ENCODE measurements around the gene COG3. TPM values are rescaled to one million over a fixed set of nuclear protein-coding genes. Genes with fewer than 3 reads are reported as not detected.
"Not testable (repeated sequence)": the region's sequence is repeated elsewhere in the genome, so short reads cannot be mapped to it uniquely, and the experiment has no call there.

The COG3 gene, protein sequence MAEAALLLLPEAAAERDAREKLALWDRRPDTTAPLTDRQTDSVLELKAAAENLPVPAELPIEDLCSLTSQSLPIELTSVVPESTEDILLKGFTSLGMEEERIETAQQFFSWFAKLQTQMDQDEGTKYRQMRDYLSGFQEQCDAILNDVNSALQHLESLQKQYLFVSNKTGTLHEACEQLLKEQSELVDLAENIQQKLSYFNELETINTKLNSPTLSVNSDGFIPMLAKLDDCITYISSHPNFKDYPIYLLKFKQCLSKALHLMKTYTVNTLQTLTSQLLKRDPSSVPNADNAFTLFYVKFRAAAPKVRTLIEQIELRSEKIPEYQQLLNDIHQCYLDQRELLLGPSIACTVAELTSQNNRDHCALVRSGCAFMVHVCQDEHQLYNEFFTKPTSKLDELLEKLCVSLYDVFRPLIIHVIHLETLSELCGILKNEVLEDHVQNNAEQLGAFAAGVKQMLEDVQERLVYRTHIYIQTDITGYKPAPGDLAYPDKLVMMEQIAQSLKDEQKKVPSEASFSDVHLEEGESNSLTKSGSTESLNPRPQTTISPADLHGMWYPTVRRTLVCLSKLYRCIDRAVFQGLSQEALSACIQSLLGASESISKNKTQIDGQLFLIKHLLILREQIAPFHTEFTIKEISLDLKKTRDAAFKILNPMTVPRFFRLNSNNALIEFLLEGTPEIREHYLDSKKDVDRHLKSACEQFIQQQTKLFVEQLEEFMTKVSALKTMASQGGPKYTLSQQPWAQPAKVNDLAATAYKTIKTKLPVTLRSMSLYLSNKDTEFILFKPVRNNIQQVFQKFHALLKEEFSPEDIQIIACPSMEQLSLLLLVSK
- 54.9 TPM for total RNA-seq

DNA sequence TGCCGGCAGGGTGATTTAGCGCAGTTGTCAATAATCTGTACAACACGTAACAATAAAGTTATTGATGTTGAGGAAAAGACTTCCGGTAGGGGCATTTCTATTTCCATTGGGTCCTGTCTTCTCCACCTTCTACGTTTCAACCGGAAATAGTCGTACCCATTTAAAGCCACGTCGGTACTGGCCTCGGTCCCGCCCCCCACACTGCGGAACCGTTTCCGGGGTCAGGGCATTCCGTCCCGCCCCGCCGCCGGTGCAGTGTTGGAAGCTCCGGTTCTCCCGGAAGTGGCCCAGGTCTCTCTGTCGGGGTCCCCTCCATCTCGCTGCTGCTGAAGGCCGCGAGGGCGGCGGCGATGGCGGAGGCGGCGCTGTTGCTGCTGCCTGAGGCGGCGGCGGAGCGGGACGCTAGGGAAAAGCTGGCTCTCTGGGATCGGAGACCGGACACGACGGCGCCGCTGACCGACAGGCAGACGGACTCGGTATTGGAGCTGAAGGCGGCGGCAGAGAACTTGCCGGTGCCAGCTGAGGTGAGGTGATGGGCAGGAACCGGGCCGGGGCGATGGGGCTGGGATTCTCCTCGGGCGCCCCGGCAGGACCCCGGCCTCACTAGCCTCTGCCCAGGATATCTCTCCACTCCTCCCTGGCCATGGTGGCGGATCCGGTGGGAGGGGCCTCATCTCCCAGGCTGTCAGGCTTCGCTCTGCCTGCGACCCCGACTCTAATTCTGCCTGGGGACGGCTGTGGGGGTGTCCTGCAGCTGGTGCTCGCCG is at the start of gene COG3:
Gene COG3, plus strand, starts transcription at position 253 of the 767 bp plus-strand sequence. Its CDS starts 98 bp downstream, at position 351.
- peak; percentile 96 for DNase-seq (ENCODE audit: low spot score)

DNA sequence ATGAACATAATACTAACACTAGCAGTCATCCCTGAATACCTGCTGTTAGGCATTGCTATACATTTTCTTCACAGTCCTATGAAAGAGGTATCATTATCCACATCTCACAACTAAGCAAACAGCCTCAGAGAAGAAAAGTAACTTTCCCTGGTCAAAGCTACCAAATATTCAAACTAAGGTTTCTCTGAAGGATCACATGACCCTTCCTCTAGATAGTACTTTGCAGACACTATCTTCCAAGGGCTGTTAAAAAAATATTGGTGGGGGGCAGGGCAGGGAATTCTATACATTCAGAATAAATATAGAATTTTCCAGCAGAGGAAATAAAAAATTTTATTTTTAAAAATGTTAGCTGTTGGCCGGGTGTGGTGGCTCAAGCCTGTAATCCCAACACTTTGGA is 49.6 kb upstream of the COG3 start:
- no peak for DNase-seq (ENCODE audit: low spot score)

DNA sequence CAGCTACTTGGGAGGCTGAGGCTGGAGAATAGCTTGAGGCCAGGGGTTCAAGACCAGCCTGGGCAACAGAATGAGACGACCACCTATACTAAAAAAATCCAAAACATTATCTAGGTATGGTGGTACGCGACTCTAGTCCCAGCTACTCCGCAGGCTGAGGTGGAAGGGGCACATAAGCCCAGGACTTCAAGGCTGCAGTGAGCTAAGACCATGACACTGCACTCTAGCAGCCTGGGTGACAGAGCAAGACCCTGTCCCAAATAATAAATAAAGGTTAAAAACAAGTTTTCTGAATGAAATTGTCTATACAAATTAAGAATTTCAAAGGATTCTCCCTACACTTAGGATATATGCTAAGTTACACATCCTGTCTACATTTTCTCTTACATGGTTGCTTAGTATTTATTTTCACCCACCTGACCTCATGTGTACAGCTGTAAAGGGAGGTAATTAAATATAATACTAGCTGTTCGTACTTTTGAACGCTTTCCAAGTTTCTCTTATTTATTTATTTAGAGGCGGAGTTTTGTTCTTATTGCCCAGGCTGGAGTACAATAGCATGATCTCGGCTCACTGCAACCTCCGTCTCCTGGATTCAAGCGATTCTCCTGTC is 48.1 kb upstream of the COG3 start:
- peak; percentile 42 for DNase-seq (ENCODE audit: low spot score)

DNA sequence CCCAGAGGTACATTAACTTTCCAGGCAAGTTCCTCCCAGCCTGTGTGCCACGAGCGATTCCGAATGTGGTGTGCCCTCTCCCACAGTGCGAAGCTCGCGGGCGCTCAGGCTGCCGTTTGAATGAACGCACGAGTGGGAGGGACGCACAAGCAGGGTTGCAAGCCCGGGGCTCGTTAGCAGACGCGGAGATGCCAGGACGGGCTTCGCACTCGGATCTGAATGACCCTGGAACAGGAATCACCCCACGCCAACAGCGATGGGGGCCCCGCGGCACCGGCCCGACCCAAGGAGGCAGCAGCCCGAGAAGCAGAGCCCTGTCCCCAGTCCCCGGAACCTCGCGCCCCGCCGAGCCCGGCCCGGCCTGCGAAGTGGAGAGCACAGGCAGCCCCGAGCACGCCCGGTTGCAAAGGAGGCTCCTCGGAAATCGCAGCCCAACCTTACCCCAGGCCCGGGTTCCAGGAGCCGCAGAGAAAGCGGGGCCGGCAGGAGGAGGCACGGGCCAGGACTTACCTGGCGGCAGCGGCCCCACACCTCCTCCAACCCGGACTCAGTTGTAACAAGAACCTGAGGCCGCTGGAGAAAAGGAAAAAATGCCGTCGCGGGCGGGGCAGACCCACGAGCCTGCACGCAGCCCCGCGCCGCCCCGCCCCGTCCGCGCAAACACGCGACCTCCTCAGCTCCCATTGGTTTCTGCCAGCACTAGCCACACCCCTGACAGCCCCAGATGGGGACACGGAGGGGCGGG is 46.8 kb upstream of the COG3 start, which contains the start of gene SLC25A30:
Gene SLC25A30, minus strand, starts transcription at position 584 of the 745 bp plus-strand sequence. CDS start 6,948 bp downstream, outside the sequence.
- peak; percentile 94 for DNase-seq (ENCODE audit: low spot score)

DNA sequence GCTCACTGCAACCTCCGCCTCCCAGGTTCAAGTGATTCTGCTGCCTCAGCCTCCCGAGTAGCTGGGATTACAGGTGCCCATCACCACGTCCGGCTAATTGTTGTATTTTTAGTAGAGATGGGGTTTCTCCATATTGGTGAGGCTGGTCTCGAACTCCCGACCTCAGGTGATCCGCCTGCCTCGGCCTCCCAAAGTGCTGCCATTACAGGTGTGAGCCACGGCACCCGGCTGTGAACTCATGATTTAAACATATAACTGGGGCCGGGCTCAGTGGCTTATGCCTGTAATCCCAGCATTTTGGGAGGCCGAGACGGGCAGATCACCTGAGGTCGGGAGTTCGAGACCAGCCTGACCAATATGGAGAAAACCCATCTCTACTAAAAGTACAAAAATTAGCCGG is 45.4 kb upstream of the COG3 start:
- not testable (repeated sequence) for DNase-seq (ENCODE audit: low spot score)

DNA sequence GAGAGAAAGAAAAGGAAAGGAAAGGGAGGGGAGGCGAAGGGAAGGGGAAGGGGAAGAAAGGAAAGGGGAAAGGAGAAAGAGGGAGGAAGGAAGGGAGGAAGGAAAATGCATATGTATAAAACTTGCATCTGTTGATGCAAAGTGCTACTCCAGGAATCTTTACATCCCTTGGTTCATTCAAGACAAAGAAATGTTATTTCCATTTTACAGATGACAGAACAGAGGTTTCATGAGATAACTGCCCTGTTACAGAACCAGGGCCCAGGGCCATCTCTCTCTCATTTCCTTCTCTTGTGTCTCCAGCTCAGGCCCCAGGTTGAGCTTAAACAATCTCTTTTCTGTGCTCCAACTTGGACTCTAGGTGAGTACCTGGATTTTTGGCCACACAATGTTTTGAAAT is 44.8 kb upstream of the COG3 start:
- DNase-seq (ENCODE audit: low spot score) = no peak

DNA sequence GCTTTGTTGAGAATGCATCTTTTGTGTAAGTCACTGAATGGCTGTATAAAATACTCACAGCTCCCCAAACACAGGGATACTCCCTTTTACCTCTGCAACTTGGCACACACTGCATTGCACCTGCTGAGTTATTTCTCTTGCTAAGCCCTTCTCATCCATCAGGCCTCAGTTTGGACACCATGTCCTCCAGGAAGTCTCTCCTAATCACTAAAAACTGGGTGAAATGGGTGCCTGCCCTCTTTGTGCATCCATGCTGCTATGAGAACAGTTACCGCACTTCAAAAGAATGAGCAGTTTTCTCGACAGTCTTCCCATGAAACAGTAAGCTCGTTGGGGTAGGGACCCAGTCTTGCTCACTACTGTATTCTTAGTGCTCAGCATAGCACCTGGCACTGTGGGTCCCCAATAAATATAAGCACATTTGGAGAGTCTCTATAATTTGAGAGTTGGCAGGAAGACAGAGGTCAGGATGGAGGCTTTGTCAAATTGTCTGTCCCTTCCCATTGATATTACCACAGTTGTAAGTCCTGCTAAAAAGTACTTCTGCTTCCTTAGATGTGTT is 41.9 kb upstream of the COG3 start:
- DNase-seq (ENCODE audit: low spot score) = no peak

DNA sequence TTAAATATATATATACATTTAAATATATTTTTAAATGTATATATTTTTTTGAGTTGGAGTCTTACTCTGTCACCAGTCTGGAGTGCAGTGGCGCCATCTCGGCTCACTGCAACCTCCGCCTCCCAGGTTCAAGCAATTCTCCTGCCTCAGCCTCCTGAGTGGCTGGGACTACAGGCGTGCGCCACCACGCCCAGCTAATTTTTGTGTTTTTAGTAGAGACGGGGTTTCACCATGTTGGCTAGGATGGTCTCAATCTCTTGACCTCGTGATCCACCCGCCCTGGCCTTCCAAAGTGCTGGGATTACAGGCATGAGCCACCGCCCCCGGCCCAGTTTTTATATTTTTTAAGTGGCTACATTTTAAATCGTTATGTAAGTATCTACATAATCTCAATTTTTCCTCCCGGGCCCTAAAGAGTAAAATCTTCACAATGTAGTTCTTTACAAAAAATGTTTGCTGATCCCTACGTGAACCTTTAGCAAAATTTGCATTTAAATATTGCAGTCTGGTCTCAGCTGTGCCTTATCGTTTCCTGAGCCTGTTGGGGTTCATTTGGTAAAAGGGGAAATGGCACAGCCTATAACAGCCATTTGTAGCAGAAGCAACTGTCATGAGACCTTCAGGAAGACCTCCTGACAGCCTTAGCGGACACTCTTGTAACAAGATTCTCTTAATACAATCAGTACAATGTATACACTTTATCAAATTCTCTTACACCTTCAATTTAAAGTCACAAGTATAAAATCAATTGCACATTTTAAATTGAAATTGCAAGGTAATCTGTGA is 38.5 kb upstream of the COG3 start:
- not testable (repeated sequence) for DNase-seq (ENCODE audit: low spot score)

DNA sequence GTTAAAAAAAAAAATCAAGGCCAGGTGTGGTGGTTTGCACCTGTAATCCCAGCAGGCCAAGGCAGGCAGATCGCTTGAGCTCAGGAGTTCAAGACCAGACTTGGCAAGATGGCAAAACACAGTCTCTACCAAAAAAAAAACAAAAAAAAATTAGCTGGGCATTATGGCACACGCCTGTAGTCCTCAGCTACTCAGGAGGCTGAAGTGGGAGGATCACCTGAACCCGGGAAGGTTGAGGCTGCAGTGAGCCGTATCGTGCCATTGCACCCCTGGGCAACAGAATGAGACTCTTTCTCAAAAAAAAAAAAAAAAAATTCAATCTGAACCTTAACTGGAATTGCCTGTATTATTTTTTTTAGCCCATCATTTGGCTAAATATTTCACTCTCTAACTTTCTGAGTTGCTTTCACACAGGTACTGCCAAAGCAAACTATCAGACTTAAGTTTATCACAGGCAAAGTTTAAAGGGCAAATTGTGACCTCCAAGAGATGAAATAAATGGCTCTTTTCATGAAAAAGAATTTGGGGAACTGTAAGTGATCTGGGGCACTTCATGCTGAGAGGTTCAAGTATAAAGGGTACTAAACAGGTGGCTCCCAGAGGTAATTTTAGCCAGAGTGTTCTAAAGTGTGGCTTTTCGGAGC is 31.9 kb upstream of the COG3 start:
- DNase-seq (ENCODE audit: low spot score) = no peak

DNA sequence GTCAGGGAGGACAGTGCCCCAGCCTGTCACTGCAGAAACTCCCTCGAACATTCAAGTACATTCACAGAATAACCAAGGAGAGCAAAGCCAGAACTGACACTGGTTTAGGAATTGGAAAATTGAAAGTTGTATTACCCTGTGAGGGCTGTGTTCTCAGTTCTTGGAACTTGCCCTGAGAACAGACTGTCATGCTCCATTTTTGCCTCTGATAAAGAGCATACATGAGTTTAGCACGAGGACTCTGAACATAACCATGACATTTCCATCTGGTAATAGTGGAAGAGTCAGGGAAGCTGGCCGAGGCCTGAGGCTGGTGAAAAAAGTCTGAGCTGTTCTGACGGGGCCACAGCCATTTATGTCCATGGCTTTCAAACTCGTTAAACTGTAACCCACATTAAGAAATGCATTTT is 31.4 kb upstream of the COG3 start:
- no peak for DNase-seq (ENCODE audit: low spot score)

DNA sequence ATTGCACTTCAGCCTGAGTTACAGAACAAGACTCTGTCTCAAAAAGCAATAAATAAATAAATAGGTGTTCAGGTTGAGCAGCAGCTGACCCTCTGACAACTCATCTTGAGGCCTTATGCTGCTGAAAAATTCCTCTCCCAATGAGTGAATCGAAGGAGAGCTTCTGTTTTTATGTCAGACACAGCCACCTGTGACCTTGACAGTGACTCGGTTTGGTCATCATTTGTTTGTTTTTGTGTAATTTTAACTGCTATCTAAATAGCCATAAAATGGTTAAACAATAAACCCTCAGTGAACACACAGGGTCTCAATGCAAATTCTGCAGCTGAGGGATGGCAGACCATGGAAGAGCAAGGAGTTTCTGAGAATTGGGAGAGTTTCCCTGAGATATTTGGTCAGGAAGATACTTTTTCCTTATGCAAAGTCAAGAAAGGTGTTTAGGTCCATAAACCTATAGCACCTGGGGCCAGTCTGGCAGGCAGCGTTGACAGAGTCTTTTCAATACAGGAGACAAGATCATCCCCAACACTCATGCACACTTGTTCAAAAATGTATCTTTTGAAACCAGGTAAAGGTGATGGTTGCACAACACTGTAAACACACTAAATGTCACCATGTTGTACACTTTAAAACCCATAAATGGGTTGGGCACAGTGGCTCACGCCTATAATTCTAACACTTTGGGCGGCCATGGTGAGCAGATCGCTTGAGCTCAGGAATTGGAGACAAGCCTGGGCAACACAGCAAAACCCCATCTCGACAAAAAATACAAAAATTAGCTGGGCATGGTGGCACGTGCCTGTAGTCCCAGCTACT is 30.0 kb upstream of the COG3 start:
- no peak for DNase-seq (ENCODE audit: low spot score)

DNA sequence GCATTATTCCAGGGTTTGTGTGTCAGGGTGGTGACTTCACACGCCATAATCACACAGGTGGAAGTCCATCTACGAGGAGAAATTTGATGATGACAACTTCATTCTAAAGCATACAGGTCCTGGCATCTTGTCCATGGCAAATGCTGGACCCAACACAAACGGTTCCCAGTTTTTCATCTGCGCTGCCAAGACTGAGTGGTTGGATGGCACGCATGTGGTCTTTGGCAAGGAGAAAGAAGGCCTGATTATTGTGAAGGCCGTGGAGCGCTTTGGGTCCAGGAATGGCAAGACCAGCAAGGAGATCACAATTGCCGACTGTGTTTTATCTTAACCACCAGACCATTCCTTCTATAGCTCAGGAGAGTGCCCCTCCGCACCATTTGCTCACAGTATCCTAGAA is 28.4 kb upstream of the COG3 start:
- DNase-seq (ENCODE audit: low spot score) = no peak

DNA sequence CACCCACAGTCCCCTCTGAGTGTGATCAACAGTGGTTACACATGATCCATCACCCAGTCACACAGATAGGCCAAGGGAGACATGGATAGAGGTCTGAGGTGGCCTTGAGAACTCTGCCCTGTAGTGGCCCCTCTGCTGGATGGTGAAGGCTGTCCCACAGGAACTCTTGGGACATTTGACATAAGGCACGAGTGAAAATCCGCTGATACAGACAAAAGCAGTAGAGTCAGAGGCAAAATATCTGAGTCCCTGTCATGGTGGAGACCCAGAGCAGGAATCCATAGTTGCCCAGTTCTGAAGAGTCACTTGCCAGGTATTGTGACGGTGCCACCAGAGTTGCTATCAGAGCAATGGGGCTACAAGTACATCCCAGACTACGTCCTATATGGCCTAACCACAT is 27.8 kb upstream of the COG3 start:
- no peak for DNase-seq (ENCODE audit: low spot score)

DNA sequence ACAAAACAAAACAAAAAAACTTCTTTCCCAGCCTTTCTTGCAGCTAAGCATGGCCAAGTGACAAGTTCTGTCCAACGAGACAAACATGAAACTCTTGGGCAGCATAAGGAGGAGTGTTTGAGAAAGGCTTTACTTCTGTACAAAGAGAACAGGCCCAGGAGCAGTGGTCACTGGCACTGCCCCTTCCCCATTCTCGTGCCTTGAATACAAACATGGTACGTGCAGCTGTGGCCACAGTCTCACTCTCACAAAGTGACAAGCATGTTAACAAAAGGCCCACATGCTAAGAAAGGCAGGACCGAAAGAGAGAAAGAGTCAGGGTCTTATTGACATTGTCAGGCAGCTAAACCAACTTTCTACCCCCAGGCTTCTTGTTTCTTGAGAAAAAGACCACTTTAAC is 26.8 kb upstream of the COG3 start:
- no peak for DNase-seq (ENCODE audit: low spot score)

DNA sequence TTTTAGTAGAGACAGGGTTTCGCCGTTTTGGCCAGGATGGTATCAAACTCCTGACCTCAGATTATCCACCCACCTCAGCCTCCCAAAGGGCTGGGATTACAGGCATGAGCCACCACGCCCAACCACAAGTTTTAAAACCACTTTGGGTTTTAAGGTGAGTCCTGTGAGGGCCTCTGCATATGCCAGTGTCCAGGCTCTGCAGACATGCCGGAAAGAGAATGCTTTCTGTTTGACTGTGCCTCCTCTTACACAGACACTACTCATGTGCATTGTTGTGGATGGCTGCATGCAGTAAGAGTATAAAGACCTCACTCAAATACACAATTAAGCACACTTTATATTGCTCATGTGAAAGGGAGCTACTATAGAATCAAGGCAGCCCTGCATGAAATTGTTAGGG is 25.7 kb upstream of the COG3 start:
- DNase-seq (ENCODE audit: low spot score) = no peak

DNA sequence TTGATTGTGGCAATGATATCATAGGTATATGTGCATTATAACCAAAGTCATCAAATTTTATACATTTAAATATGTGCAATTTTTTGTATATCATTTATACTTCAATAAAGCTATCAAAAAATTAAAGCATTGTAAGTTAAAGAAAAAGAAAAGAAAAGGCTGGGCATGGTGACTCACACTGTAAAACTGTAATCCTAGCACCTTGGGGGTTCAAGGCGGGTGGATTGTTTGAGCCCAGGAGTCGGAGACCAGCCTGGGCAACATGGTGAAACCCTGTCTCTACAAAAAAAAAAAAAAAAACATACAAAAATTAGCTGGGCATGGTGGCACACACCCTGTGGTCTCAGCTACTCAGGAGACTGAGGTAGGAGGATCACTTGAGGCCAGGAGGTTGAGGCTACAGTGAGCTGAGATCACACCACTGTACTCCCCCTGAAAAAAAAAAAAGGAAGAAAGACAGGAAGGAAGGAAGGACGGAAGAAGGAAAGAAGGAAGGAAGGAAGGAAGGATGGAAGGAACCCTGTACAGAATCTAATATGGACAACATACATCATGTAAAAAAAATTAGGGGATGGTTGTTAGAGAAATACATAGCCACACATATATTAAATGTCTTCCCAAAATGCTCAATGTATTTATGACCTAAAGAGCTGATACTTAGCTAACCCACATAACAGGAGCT is 24.8 kb upstream of the COG3 start:
- no peak for DNase-seq (ENCODE audit: low spot score)

DNA sequence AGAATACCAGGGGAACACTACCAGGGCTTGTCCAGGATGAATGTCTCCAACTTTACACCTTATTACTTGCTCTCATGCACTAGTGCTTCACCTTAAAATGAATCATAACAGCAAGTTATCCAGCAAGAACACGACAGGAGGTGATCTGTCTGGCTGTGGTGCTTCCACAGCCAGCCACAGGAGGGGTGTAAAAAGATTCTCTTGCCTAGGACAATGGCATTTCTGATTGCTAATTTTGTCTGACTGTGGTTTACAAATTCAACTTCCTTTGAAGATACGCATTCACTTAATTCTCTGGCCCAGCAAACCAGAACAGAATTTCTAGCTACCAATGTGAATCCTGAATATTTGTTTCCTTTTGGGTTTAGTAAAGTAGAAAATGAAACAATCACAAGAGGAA is 23.1 kb upstream of the COG3 start:
- DNase-seq (ENCODE audit: low spot score) = no peak

DNA sequence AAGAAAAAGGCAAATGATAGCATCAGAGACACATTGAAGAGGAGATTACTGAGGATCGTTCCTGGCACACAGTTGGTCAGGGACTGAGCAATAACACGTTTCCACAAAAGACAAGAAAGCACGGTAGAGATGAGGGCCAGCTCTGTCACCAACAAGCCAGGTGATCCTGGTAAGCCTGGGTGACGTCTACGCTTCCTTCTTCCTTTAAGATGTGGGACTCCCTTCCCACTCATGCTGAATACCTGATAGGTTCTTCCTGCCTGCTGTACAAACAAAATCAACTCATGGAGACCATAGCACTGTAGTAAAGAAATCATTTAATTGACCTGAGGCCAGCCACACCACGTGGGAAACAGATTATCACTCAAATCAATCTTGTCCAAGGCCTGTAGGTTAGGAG is 19.7 kb upstream of the COG3 start:
- DNase-seq (ENCODE audit: low spot score) = no peak

All from ureter (tissue), 1 donor.